GM12891 (cell line): ENCODE results near the gene DLK1.
A peak's percentile ranks its signal among the peaks of the same experiment; 100 is the strongest.

Experiments used
- DNase-seq: peaks from one replicate; pipeline ENCODE4 v3.0.0; 2011; ENCODE audit warnings: low spot score; ENCODE audit not compliant: insufficient read length
- FAIRE-seq: peaks from 2 replicates; lab custom pipeline; 2011; peaks lifted over from hg19 to GRCh38; lab: Jason Lieb, UNC
- PAX5 ChIP-seq: IDR thresholded peaks from 2 replicates; pipeline ENCODE4 v1.6.1; 2011; ENCODE audit warnings: low read length, moderate library complexity, mild to moderate bottlenecking; ENCODE audit not compliant: insufficient read depth, severe bottlenecking
- POLR2A ChIP-seq: IDR thresholded peaks from 2 replicates; pipeline ENCODE4 v1.6.1; 2011; ENCODE audit warnings: low read depth, low read length, control low read depth
- POLR2AphosphoS5 ChIP-seq: IDR thresholded peaks from 2 replicates; pipeline ENCODE4 v1.6.1; 2011; ENCODE audit warnings: low read depth, low read length, control low read depth
- POU2F2 ChIP-seq: IDR thresholded peaks from 2 replicates; pipeline ENCODE4 v1.6.1; 2011; ENCODE audit warnings: low read depth, mild to moderate bottlenecking, control low read depth, low read length, moderate library complexity
- SPI1 ChIP-seq: IDR thresholded peaks from 2 replicates; pipeline ENCODE4 v1.6.1; 2011; ENCODE audit warnings: low read depth, low read length, control low read depth
- TAF1 ChIP-seq: IDR thresholded peaks from 2 replicates; pipeline ENCODE4 v1.6.1; 2011; ENCODE audit warnings: low read depth, low read length, control low read depth

The DLK1 gene

DNA sequence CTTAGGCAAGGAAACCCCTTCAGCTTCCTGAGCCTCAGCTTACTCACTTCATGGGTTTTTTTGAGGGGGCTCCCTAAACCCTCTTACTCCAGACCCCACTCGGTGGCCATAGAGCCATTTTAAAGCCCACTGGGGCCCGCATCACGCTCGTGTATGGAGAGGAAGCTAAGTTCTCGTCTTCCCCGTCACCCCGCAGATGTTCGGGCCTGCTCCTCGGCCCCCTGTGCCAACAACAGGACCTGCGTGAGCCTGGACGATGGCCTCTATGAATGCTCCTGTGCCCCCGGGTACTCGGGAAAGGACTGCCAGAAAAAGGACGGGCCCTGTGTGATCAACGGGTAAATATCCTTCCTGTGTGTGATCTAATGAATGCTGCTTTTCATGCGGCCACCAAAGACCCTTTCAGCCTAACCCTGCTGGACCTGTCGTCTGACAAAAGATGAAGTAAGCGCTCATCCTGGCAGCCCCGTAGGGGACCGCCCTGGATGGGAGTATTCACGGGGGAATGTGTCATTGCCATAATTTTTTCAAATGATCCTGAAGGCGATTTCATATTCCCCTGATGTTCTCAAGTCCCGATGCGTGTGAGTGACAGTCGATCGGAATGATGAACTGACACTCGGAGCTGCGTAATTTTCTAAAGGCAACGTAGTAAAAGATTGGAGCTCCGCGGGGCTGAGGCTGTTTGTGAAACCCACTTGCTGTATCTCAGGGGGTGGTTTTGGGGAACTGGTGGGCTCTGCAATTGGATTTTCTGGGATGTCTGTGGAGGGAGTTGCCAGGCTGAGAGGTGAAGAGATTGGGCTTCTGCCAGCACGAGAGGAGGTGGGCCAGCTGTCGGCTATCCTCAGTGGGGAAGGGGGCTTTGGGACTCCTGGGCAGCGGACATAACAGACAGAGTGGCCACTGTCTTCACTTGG, 5.4 kb downstream of the DLK1 start:
- no peak for FAIRE-seq
- TF ChIP-seq TAF1 (no peak), POU2F2 (no peak), PAX5 (no peak), SPI1 (no peak), POLR2A (no peak), POLR2AphosphoS5 (no peak)

DNA sequence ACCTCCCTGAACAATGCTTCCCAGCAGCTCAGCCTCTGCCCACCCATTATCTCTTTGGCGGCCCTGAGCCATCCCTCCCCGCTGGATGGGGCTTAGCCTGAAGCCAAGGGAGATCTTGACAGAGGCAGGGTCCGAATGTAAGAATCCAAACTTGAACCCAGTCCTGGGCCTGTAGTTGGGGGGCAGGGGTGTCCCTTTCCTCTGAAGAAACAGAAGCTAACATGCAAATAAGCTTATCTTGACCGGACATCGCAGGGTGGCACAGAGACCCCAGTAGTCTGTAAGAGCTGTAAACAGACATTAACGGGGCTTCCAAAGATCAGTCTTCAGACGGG, 6.0 kb downstream of the DLK1 start:
- DNase-seq (no peak), FAIRE-seq (no peak)
- TF ChIP-seq PAX5: no peak
- TF ChIP-seq POLR2AphosphoS5: no peak
- no peak for TF ChIP-seq SPI1
- no peak for TF ChIP-seq TAF1
- no peak for TF ChIP-seq POU2F2
- TF ChIP-seq POLR2A: no peak

More for the DNA sequence above, 5.4 kb downstream of the DLK1 start:
- no peak for DNase-seq

DNA sequence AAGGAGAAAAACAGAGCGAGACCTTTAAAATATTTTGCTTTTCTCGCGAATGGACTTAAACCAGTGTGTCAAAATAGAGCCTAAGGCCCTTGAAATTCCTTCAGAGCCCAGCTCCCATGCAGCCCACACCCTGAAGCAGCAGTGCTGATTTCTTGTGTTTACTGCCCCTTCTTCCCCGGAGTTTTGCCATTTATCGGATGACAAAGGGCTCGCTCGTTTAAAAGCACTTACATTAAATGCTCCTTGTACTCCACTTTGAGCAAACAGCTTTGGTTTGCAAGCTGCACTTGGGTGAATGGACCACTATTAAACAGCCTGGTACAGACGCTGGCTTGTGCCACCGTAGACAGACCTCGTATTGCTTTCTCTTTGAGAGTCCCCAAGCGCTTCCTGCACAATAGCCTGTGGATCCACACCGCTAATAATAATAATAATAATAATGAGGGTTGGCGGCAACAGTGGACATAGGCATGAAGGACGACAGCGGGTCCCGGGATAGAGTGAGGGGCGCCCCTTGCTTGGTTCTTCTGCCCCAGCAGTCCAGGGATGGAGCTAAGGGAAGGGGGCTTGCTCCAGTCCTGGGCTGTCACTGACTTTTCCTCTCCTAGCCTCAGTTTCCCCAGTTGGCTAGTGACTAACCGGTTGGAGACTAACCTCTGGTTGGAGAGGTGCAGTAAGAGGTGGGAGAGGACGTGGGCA, 6.6 kb downstream of the DLK1 start:
- no peak for FAIRE-seq

DNA sequence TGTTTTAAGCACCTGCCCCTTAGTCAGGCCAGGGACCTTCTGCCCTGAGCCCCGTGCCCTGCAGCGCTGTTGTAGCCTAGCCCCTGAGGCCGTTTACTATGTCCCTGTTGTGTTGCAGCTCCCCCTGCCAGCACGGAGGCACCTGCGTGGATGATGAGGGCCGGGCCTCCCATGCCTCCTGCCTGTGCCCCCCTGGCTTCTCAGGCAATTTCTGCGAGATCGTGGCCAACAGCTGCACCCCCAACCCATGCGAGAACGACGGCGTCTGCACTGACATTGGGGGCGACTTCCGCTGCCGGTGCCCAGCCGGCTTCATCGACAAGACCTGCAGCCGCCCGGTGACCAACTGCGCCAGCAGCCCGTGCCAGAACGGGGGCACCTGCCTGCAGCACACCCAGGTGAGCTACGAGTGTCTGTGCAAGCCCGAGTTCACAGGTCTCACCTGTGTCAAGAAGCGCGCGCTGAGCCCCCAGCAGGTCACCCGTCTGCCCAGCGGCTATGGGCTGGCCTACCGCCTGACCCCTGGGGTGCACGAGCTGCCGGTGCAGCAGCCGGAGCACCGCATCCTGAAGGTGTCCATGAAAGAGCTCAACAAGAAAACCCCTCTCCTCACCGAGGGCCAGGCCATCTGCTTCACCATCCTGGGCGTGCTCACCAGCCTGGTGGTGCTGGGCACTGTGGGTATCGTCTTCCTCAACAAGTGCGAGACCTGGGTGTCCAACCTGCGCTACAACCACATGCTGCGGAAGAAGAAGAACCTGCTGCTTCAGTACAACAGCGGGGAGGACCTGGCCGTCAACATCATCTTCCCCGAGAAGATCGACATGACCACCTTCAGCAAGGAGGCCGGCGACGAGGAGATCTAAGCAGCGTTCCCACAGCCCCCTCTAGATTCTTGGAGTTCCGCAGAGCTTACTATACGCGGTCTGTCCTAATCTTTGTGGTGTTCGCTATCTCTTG, 7.6 kb downstream of the DLK1 start:
- FAIRE-seq (no peak), DNase-seq (no peak)
- TF ChIP-seq POLR2A: no peak
- no peak for TF ChIP-seq SPI1
- TF ChIP-seq PAX5: no peak
- TF ChIP-seq POU2F2: no peak
- no peak for TF ChIP-seq TAF1
- TF ChIP-seq POLR2AphosphoS5: no peak

More for the DNA sequence above, 6.6 kb downstream of the DLK1 start:
- no peak for TF ChIP-seq SPI1
- no peak for TF ChIP-seq TAF1
- TF ChIP-seq POU2F2: no peak
- no peak for TF ChIP-seq POLR2AphosphoS5
- no peak for TF ChIP-seq POLR2A
- no peak for TF ChIP-seq PAX5
- no peak for DNase-seq

DNA sequence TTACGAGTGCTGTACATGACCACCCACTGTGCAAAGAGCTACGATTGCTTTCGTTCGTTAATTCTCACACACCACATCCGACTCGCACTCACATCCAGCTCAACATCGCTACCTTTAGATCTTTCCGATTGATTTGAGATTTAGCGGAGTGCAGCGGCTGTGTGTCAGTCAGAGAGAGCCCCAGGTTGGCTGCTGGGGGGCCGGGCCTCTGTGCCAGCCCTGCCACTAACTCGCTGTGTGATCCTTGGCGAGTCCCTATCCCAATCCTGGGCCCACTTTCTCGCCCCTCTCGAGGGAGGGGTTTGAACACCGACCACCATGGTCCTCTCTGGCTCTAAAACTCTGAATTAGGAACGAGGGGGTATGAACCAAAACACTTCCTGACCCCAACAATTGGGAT, 8.6 kb downstream of the DLK1 start:
- no peak for TF ChIP-seq PAX5
- no peak for FAIRE-seq
- DNase-seq: no peak

DNA sequence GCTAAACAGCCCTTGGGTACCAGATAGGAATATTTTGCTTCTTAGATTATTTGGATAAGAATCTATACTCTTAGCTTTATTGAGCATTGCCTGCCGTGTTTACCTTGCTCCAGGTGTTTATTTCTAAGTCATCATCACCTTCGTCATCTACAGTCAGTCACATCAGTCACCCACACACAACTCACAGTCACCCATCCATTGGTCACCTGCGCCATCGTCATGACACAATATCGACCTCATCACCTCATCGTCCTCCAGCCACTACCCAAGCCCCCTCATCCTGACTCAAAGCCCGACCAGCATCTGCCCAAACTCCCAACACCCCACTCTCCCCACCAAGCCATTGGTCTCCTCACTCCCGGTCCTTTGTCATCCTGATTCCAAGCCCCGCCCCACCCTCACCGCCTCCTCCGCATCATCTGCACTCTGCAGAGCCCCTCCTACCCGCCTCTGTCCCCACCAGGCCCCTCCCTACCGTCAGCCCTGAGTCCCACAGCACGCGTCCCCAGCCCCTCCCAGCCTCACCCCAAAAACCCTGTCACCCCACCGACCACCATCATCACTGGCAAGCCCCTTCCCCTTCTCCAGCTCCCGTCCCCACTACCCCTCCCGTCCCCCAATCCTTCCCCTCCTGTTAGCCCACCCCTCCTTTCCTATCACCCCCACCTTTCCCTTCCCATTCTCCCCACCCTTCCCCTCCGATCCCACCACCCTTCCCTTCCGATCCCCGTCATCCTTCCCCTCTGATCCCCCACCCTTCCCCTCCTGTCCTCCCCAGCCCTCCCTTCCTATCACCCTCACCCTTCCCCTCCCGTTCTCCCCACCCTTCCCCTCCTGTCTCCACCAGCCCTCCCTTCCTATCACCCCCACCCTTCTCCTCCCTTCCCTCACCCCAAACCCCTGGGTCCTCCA, 9.8 kb downstream of the DLK1 start:
- TF ChIP-seq TAF1: no peak
- no peak for TF ChIP-seq SPI1
- TF ChIP-seq POLR2A: no peak
- no peak for TF ChIP-seq POLR2AphosphoS5
- no peak for TF ChIP-seq PAX5
- no peak for TF ChIP-seq POU2F2
- FAIRE-seq (no peak), DNase-seq (peak; percentile 8)

DNA sequence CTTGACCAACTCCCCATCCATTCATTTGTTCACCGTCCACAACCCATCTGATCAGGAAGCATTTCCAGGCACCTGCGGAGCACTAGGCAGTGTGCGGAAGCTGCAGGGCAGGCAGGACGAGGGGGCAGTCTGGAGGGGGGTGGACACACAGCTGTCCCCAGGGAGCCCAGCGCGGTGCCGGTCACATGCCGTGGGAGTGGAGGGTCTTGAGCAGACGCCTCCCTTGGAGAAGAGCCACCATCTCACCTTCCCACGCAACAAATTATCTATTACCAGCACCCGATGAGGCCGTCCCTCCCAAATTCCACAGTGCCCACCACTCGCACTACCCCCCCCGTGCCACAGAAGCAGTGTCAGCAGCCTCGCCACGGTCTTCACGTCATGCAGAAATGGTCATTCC, 10.8 kb downstream of the DLK1 start:
- no peak for TF ChIP-seq SPI1
- TF ChIP-seq PAX5: no peak
- TF ChIP-seq POLR2A: no peak
- no peak for TF ChIP-seq TAF1
- TF ChIP-seq POLR2AphosphoS5: no peak
- no peak for TF ChIP-seq POU2F2
- DNase-seq (peak; percentile 2), FAIRE-seq (no peak)

DNA sequence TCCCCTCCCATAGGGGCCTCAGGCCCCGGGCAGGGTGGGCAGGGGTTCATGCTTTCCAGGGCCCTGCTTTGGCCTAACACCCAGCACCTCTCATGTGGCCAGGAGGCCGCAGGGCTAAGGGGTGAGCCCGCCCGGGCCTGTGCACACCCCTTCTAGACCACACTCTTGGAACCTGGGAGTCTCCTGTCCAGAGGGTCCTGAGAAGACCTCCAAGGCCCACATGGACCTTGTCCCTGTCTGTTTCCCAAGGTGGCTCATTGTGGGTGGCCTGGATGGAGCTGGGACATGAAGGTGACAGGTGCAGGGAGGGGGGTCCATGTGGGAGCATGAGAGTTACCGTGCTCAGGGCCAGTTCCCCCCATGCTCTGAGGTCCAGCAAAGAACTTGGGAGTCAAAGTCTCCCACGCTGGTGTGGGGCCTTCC, 11.6 kb downstream of the DLK1 start:
- FAIRE-seq (no peak), DNase-seq (peak; percentile 11)
- TF ChIP-seq POU2F2 (no peak), POLR2A (no peak), POLR2AphosphoS5 (no peak), SPI1 (no peak), PAX5 (no peak), TAF1 (no peak)
